Skeletal muscle satellite cell (primary cell): ENCODE results near the gene SPEF1.
A peak's percentile ranks its signal among the peaks of the same experiment; 100 is the strongest.
"Not testable (repeated sequence)": the region's sequence is repeated elsewhere in the genome, so short reads cannot be mapped to it uniquely, and the experiment has no call there.

ENCODE experiments used
- H3K27me3 ChIP-seq: 2 replicates; pipeline ENCODE4 v1.7.0; 2013; ENCODE audit warnings: low read length; ENCODE audit not compliant: control insufficient read depth, insufficient read depth
- H3K36me3 ChIP-seq: 2 replicates; pipeline ENCODE4 v1.7.0; 2013; ENCODE audit warnings: mild to moderate bottlenecking, control low read depth, low read length; ENCODE audit not compliant: insufficient read depth
- H3K4me1 ChIP-seq: 2 replicates; pipeline ENCODE4 v1.7.0; 2013; ENCODE audit warnings: low read length; ENCODE audit not compliant: control insufficient read depth, insufficient read depth
- H3K4me2 ChIP-seq: 2 replicates; pipeline ENCODE4 v1.7.0; 2013; ENCODE audit warnings: mild to moderate bottlenecking, low read length
- H3K4me3 ChIP-seq: 2 replicates; pipeline ENCODE4 v1.7.0; 2013; ENCODE audit warnings: low read length
- H3K9ac ChIP-seq: 2 replicates; pipeline ENCODE4 v1.7.0; 2013; ENCODE audit warnings: mild to moderate bottlenecking, low read depth, low read length, moderate library complexity
- H3K9me3 ChIP-seq: replicated peaks from 2 replicates; pipeline ENCODE4 v1.7.0; 2013; ENCODE audit warnings: mild to moderate bottlenecking, control low read depth, low read length

SPEF1 gene

GRCh38 chr20:3796477-3797225, 15.4 kb upstream of the SPEF1 start:
- peak overlapping the region; percentile 94 for H3K4me2 ChIP-seq
- peaks cover 34% of the 10 kb centered on the region for H3K4me1 ChIP-seq
- H3K36me3 ChIP-seq = peaks cover 40% of the 10 kb centered on the region
- H3K9ac ChIP-seq = peak overlapping the region; percentile 84
- H3K27me3 ChIP-seq = no peaks in the 10 kb centered on the region
- H3K9me3 ChIP-seq = no peaks in the 10 kb centered on the region
- H3K4me3 ChIP-seq = peak overlapping the region; percentile 70

- Histone ChIP-seq H3K4me3 (peak within 1 kb of the TSS; percentile 70), H3K9me3 (no peaks in the 10 kb centered on the region), H3K4me2 (peak within 1 kb of the TSS; percentile 94), H3K9ac (peak within 1 kb of the TSS; percentile 84), H3K4me1 (peaks cover 34% of the 10 kb centered on the region), H3K36me3 (peaks cover 32% of the 10 kb centered on the region), H3K27me3 (no peaks in the 10 kb centered on the region)
Measured at GRCh38 chr20:3795511-3796468, 14.5 kb upstream of the SPEF1 start, which contains the start of gene CDC25B. Gene CDC25B, plus strand, starts transcription at chr20:3796310. Its CDS starts 222 bp downstream, at chr20:3796532.

- Histone ChIP-seq H3K9ac (peak overlapping the region; percentile 84), H3K9me3 (no peaks in the 10 kb centered on the region), H3K4me1 (peaks cover 33% of the 10 kb centered on the region), H3K4me2 (peak overlapping the region; percentile 87), H3K36me3 (peaks cover 23% of the 10 kb centered on the region), H3K4me3 (peak overlapping the region; percentile 70), H3K27me3 (no peaks in the 10 kb centered on the region)
Measured at GRCh38 chr20:3794701-3795420, 13.6 kb upstream of the SPEF1 start.

- H3K4me2 ChIP-seq, H3K4me3 ChIP-seq, H3K27me3 ChIP-seq, H3K9me3 ChIP-seq, H3K9ac ChIP-seq: not testable (repeated sequence)
- Histone ChIP-seq H3K36me3 (peaks cover 17% of the 10 kb centered on the region), H3K4me1 (peaks cover 26% of the 10 kb centered on the region)
Measured at GRCh38 chr20:3794168-3794567, 12.9 kb upstream of the SPEF1 start.

- H3K9me3 ChIP-seq, H3K27me3 ChIP-seq, H3K9ac ChIP-seq, H3K4me2 ChIP-seq, H3K4me3 ChIP-seq: not testable (repeated sequence)
- peaks cover 26% of the 10 kb centered on the region for H3K4me1 ChIP-seq
- H3K36me3 ChIP-seq = peaks cover 14% of the 10 kb centered on the region
Measured at GRCh38 chr20:3789201-3789600, 8.0 kb upstream of the SPEF1 start.

- peaks cover 15% of the 10 kb centered on the region for H3K36me3 ChIP-seq
- H3K9ac ChIP-seq = no peak overlapping the region
Measured at GRCh38 chr20:3788685-3789155, 7.5 kb upstream of the SPEF1 start.

GRCh38 chr20:3787324-3788014, 6.2 kb upstream of the SPEF1 start:
- no peaks in the 10 kb centered on the region for H3K27me3 ChIP-seq
- peak overlapping the region; percentile 84 for H3K4me2 ChIP-seq
- peak overlapping the region; percentile 67 for H3K4me3 ChIP-seq
- peaks cover 20% of the 10 kb centered on the region for H3K36me3 ChIP-seq
- H3K9me3 ChIP-seq = no peaks in the 10 kb centered on the region
- H3K4me1 ChIP-seq = peaks cover 35% of the 10 kb centered on the region
- H3K9ac ChIP-seq = peak overlapping the region; percentile 73

More at GRCh38 chr20:3788685-3789155, 7.5 kb upstream of the SPEF1 start:
- H3K27me3 ChIP-seq = no peaks in the 10 kb centered on the region
- H3K4me1 ChIP-seq = peaks cover 30% of the 10 kb centered on the region
- no peak overlapping the region for H3K4me2 ChIP-seq
- H3K9me3 ChIP-seq = no peaks in the 10 kb centered on the region
- no peak overlapping the region for H3K4me3 ChIP-seq

DNA sequence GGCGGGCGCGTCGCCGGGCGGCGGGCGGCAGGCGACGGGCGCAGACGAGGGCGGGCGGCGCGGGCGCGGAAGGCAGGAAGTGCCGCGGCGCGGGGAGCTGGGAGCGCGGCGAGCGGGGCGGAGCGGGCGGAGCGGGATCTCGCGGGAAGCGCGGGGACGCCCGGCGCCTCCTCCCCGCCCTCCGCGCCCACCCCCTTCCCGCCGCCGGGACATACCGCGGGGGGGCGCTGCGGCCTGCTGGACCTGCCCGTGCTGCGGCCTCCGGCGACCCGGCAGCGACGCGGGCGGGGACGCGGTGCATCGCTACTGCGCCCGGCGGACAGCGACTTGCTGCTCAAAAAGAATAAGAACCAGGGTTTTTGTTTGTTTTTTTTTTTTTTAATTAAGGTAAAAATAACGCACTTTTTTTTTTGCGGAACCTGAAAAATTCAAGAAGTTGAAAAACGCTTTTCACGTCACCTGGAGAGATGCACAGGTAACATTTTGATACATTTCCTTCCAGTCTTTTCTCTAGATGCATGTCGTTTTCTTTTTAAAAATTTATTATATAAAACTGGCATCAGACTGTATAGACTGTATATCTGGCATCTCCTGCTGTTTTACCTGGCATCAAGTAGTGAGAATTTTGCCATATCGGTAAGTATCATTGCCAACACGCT, 5.5 kb upstream of the SPEF1 start, which contains the start of gene CENPB:
Gene CENPB (minus strand): TSS at position 76 of the 659 bp plus-strand sequence. CDS start 257 bp downstream, outside the sequence.
- H3K36me3 ChIP-seq = peaks cover 20% of the 10 kb centered on the region
- no peaks in the 10 kb centered on the region for H3K27me3 ChIP-seq
- H3K4me3 ChIP-seq = peak within 1 kb of the TSS; percentile 98
- no peaks in the 10 kb centered on the region for H3K9me3 ChIP-seq
- peak within 1 kb of the TSS; percentile 100 for H3K4me2 ChIP-seq
- H3K4me1 ChIP-seq = peaks cover 35% of the 10 kb centered on the region
- H3K9ac ChIP-seq = peak within 1 kb of the TSS; percentile 86

GRCh38 chr20:3786126-3786484, 4.9 kb upstream of the SPEF1 start:
- peak overlapping the region; percentile 86 for H3K9ac ChIP-seq
- H3K36me3 ChIP-seq = peaks cover 20% of the 10 kb centered on the region
- peaks cover 36% of the 10 kb centered on the region for H3K4me1 ChIP-seq
- peak overlapping the region; percentile 100 for H3K4me2 ChIP-seq
- H3K27me3 ChIP-seq = no peaks in the 10 kb centered on the region
- peak overlapping the region; percentile 98 for H3K4me3 ChIP-seq
- no peaks in the 10 kb centered on the region for H3K9me3 ChIP-seq
